Retinal pigment epithelial cell (primary cell): ENCODE measurements around the gene JAG2.

Experiments used
- DNase-seq: peaks from one replicate; pipeline ENCODE4 v3.0.0-alpha.2; 2010; ENCODE audit warnings: low read depth
- H3K4me3 ChIP-seq: 2 replicates; pipeline ENCODE4 v1.5.1; 2011; ENCODE audit warnings: mild to moderate bottlenecking, low read length, control low read depth, moderate library complexity
- CTCF ChIP-seq: conservative IDR thresholded peaks from 2 replicates; pipeline ENCODE4 v1.5.1; 2011; ENCODE audit warnings: low read depth, low read length, control low read depth, inconsistent platforms

The JAG2 gene

GRCh38 chr14:105160776-105161175 is 7.8 kb downstream of the JAG2 start:
- DNase-seq = no peak
- no peak overlapping the region for H3K4me3 ChIP-seq
- no peak for TF ChIP-seq CTCF

- no peak for TF ChIP-seq CTCF
- no peak overlapping the region for H3K4me3 ChIP-seq
- DNase-seq = no peak
Observed at GRCh38 chr14:105159344-105159743, 9.2 kb downstream of the JAG2 start.

- DNase-seq = no peak
- no peak for TF ChIP-seq CTCF
- no peak overlapping the region for H3K4me3 ChIP-seq
Observed at GRCh38 chr14:105158794-105159193, 9.8 kb downstream of the JAG2 start.

GRCh38 chr14:105157872-105158271 is 10.7 kb downstream of the JAG2 start:
- no peak for TF ChIP-seq CTCF
- H3K4me3 ChIP-seq = no peak overlapping the region

GRCh38 chr14:105156414-105157375 is 11.9 kb downstream of the JAG2 start:
- no peak for TF ChIP-seq CTCF
- H3K4me3 ChIP-seq = no peak overlapping the region
- no peak for DNase-seq

More at GRCh38 chr14:105157872-105158271, 10.7 kb downstream of the JAG2 start:
- no peak for DNase-seq

- no peak for TF ChIP-seq CTCF
- H3K4me3 ChIP-seq = no peak overlapping the region
- no peak for DNase-seq
Observed at GRCh38 chr14:105155681-105156413, 12.7 kb downstream of the JAG2 start.
